ENCODE measurements around the gene ANTKMT.
A peak's percentile ranks its signal among the peaks of the same experiment; 100 is the strongest.
"Not testable (repeated sequence)": the region's sequence is repeated elsewhere in the genome, so short reads cannot be mapped to it uniquely, and the experiment has no call there.

The ANTKMT gene

GRCh38 chr16:681746-682427 is 39.1 kb upstream of the ANTKMT start:
- no peak for DNase-seq (ENCODE audit: low read depth in 1 of 2, low spot score in 1 of 2)

- no peak for DNase-seq (ENCODE audit: low read depth in 1 of 2, low spot score in 1 of 2)
These were observed 38.2 kb upstream of the ANTKMT start for GRCh38 chr16:682493-683395.

GRCh38 chr16:683396-684070 is 37.4 kb upstream of the ANTKMT start:
- no peak for DNase-seq (ENCODE audit: low read depth in 1 of 2, low spot score in 1 of 2)

- peak; percentile 91 to 96 for DNase-seq (ENCODE audit: low read depth in 1 of 2, low spot score in 1 of 2)
These were observed 36.7 kb upstream of the ANTKMT start, which contains the start of gene JMJD8 for GRCh38 chr16:684071-684794. TSS of gene JMJD8 (minus strand) at chr16:684334. CDS start at chr16:684319, 15 bp downstream.

- no peak for DNase-seq (ENCODE audit: low read depth in 1 of 2, low spot score in 1 of 2)
These were observed 35.8 kb upstream of the ANTKMT start for GRCh38 chr16:684961-685696.

GRCh38 chr16:685967-686366 is 35.0 kb upstream of the ANTKMT start:
- DNase-seq (ENCODE audit: low read depth in 1 of 2, low spot score in 1 of 2) = no peak

- no peak for DNase-seq (ENCODE audit: low read depth in 1 of 2, low spot score in 1 of 2)
These were observed 34.3 kb upstream of the ANTKMT start for GRCh38 chr16:686459-687260.

- no peak for DNase-seq (ENCODE audit: low read depth in 1 of 2, low spot score in 1 of 2)
These were observed 33.4 kb upstream of the ANTKMT start for GRCh38 chr16:687499-687898.

GRCh38 chr16:689175-689897 is 31.6 kb upstream of the ANTKMT start:
- DNase-seq (ENCODE audit: low read depth in 1 of 2, low spot score in 1 of 2) = no peak

GRCh38 chr16:691242-691641 is 29.7 kb upstream of the ANTKMT start:
- not testable (repeated sequence) for DNase-seq (ENCODE audit: low read depth in 1 of 2, low spot score in 1 of 2)

- no peak for DNase-seq (ENCODE audit: low read depth in 1 of 2, low spot score in 1 of 2)
These were observed 28.4 kb upstream of the ANTKMT start for GRCh38 chr16:692356-693108.

GRCh38 chr16:693364-693763 is 27.6 kb upstream of the ANTKMT start:
- no peak for DNase-seq (ENCODE audit: low read depth in 1 of 2, low spot score in 1 of 2)

GRCh38 chr16:693766-694165 is 27.2 kb upstream of the ANTKMT start:
- no peak for DNase-seq (ENCODE audit: low read depth in 1 of 2, low spot score in 1 of 2)

- no peak for DNase-seq (ENCODE audit: low read depth in 1 of 2, low spot score in 1 of 2)
These were observed 26.6 kb upstream of the ANTKMT start for GRCh38 chr16:694187-694862.

GRCh38 chr16:694863-695354 is 26.0 kb upstream of the ANTKMT start:
- DNase-seq (ENCODE audit: low read depth in 1 of 2, low spot score in 1 of 2) = no peak

- DNase-seq (ENCODE audit: low read depth in 1 of 2, low spot score in 1 of 2) = peak; percentile 45 to 66
These were observed 25.4 kb upstream of the ANTKMT start for GRCh38 chr16:695355-696089.
